ENCODE measurements around the gene BCL2L2. TPM values are rescaled to one million over a fixed set of nuclear protein-coding genes. Genes with fewer than 3 reads are reported as not detected.
A peak's percentile ranks its signal among the peaks of the same experiment; 100 is the strongest.

The BCL2L2 gene
- total and polyA plus RNA-seq, 4 donors: 4.7 to 28.0 (median 12.7) TPM

- Histone ChIP-seq H3K27ac (ENCODE audit: low read depth in 1 of 2, low read length in 2 of 2) (no peak overlapping the region), H3K4me1 (ENCODE audit: control insufficient read depth in 4 of 4, insufficient read depth in 4 of 4, low read length in 3 of 4) (peaks cover 6 to 30% (median 16%) of the 10 kb centered on the region in 4 donors), H3K9ac (ENCODE audit: low read depth in 1 of 2, low read length in 2 of 2) (peak overlapping the region in 1 of 2 donors; percentile 42), H3K9me3 (ENCODE audit: control insufficient read depth in 4 of 4, low read length in 3 of 4) (no peaks in the 10 kb centered on the region), H3K27me3 (ENCODE audit: control insufficient read depth in 4 of 4, insufficient read depth in 4 of 4, low read length in 3 of 4) (no peaks in the 10 kb centered on the region), H3K4me3 (ENCODE audit: low read depth in 1 of 3, low read length in 3 of 3) (no peak overlapping the region), H3K36me3 (ENCODE audit: control insufficient read depth in 4 of 4, insufficient read depth in 3 of 4, low read depth in 1 of 4, low read length in 3 of 4) (peaks cover 8 to 22% (median 21%) of the 10 kb centered on the region in 4 donors)
- TF ChIP-seq GABPA (IDR thresholded peaks at IDR 0.05 in 1 of 2, conservative IDR thresholded peaks at IDR 0.05 in 1 of 2): no peak
- TF ChIP-seq YY1 (IDR thresholded peaks at IDR 0.05): no peak
- no peak for TF ChIP-seq RXRA (IDR thresholded peaks at IDR 0.05)
- no peak for TF ChIP-seq HNF4A (conservative IDR thresholded peaks at IDR 0.05)
- TF ChIP-seq, protein P1, sequence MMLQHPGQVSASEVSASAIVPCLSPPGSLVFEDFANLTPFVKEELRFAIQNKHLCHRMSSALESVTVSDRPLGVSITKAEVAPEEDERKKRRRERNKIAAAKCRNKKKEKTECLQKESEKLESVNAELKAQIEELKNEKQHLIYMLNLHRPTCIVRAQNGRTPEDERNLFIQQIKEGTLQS (IDR thresholded peaks at IDR 0.05): no peak
- no peak for TF ChIP-seq NR2F2 (IDR thresholded peaks at IDR 0.05)
- TF ChIP-seq RAD21 (IDR thresholded peaks at IDR 0.05): no peak
- no peak for TF ChIP-seq EGR1 (IDR thresholded peaks at IDR 0.05; ENCODE audit: low read depth in 2 of 2)
- no peak for TF ChIP-seq FOXA2 (IDR thresholded peaks at IDR 0.05)
- TF ChIP-seq JUND (IDR thresholded peaks at IDR 0.05): no peak
- TF ChIP-seq TAF1 (conservative IDR thresholded peaks at IDR 0.05): no peak
- TF ChIP-seq HNF4G (IDR thresholded peaks at IDR 0.05): no peak
- TF ChIP-seq ZBTB33 (IDR thresholded peaks at IDR 0.05): no peak
- TF ChIP-seq FOXA1 (IDR thresholded peaks at IDR 0.05): no peak
- TF ChIP-seq MAX (IDR thresholded peaks at IDR 0.05): no peak
- no peak for TF ChIP-seq CTCF (IDR thresholded peaks at IDR 0.05; ENCODE audit: low read depth, low read length, missing input control)
- no peak for TF ChIP-seq REST (IDR thresholded peaks at IDR 0.05)
- TF ChIP-seq SP1 (IDR thresholded peaks at IDR 0.05): no peak
- DNase-seq (ENCODE audit: low spot score): no peak
- WGBS: 94% methylated on average over 2 of the region's 2 CpGs
Observed at GRCh38 chr14:23324455-23324846, 17.8 kb downstream of the BCL2L2 start.
